DMS 273 treated with DMSO at 0.1 percent for 48 hours (cell line): ENCODE results near the gene CDCA7.
A peak's percentile ranks its signal among the peaks of the same experiment; 100 is the strongest.
"Not testable (repeated sequence)": the region's sequence is repeated elsewhere in the genome, so short reads cannot be mapped to it uniquely, and the experiment has no call there.

Experiments used
- DNase-seq: peaks from one replicate; lab custom pipeline; 2025; lab: John Stamatoyannopoulos, UW

CDCA7 gene

DNA sequence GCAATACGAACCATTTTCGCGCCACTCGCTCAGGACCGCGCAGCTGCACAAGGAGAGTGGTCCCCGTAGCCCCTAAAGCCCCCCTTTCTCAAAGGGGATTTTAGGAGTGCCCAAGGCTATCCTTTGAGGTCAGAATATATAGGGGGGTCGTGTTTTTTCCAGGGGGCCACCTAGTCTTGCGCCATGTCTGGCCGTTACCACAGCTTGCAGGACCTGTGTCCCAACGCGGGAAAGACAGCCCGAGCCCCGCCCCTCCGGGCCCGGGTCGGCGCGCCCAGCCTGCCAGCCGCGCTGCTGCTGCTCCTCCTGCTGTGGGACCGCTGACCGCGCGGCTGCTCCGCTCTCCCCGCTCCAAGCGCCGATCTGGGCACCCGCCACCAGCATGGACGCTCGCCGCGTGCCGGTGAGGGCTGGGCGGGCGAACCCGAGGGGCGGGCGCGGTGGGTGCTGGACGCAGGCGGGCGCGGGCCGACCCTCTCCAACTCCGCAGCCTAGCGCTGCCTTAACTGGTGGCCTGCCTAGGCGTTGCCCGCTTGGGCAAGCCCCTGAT, at the start of gene CDCA7:
TSS of gene CDCA7 (plus strand) at position 291 of the 550 bp plus-strand sequence. CDS start at position 383, 92 bp downstream.
- peak; percentile 48 for DNase-seq

DNA sequence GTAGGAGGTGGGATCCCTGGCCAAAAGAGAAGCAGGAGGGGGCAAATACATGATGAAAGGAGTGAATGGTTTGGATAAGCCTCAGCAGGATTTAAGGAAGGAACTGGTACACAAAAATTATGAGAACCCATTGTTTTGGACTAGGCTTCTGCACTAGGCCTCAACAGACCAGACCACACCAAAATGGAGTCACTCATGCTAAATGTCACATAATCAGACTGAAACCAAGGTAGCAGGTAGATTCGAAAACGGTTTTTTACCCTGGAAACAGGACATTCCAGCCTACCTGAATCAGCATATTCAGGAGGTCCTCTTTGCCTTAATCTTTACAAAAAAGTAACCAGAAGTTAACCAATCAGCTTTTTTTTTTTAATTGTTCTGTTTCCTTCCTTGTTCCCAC, 49.4 kb upstream of the CDCA7 start:
- no peak for DNase-seq

DNA sequence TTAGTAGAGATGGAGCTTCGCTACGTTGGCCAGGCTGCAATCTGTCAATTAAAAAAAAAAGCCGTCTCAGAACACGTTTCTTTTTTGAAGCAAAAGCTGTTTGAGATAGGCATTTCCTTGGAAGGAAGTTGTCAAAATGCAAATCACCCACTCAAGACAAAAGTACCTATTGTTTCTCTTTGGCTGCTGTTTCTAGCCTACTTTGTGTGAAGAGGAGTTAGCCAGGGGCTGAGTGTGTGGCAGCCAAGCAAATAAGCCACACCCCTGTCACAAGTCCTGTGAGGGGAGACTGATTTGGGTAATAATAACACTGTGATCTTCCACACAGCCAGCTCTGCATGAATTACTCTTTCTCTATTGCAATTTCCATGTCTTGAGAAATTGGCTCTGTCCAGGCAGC, 47.4 kb upstream of the CDCA7 start:
- no peak for DNase-seq

DNA sequence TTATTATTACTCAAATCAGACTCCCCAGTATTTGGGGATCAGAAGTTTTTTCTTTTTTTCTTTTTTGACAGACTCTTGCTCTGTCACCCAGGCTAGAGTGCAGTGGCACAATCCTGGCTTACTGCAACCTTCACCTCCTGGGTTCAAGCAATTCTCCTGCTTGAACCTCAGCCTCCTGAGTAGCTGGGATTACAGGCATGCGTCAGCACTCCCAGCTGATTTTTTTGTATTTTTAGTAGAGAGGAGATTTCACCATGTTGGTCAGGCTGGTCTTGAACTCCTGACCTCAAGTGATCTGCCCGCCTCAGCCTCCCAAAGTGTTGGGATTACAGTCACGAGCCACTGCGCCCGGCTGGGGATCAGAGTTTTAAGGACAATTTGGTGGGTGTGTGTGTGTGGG, 45.3 kb upstream of the CDCA7 start:
- not testable (repeated sequence) for DNase-seq

DNA sequence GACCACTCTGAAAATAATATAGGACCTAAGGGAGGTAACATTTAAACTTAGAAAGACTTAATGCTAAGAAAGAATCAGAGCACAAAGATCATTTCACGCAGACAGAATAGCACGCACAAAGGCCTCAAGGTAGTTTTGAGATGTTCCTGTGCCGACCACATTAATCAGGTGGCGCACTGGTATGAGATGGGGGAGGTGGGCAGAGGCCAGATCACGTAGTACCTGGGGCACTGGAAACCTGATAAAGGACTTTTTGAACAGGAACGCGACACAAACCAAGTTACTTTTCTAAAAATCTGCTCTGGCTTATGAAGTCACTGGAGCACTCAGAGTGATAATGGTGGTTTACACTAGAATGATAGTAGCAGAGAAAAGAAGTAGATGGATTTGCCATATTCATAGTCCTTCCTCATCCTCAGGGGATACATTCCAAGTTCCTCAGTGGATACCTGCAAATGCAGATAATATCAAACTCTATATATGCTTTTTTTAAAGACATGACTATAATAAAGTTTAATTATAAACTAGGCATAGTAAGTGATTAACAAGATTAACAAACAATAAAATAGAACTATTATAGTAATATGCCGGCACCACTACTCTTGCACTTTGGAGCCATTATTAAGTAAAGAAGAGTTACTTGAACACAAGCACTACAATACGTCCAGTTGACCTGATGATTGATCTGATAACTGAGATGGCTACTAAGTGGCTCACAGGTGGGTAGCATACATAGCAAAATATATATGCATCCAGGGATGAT, 42.6 kb upstream of the CDCA7 start:
- no peak for DNase-seq

DNA sequence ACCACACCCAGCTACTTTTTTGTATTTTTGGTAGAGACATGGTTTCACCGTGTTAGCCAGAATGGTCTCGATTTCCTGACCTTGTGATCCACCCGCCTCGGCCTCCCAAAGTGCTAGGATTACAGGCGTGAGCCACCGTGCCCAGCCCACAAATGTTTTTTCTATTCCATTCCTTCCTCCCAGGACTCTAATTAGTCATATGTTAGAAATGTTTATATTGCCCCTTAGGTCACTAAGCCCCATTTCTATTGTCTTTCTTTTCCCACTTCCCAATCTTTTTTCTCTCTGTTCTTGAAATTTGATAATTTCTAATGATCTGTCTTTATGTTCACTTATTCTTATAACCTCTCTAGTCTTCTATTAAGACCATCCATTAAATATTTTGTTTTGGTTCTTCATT, 31.3 kb upstream of the CDCA7 start:
- DNase-seq: no peak

DNA sequence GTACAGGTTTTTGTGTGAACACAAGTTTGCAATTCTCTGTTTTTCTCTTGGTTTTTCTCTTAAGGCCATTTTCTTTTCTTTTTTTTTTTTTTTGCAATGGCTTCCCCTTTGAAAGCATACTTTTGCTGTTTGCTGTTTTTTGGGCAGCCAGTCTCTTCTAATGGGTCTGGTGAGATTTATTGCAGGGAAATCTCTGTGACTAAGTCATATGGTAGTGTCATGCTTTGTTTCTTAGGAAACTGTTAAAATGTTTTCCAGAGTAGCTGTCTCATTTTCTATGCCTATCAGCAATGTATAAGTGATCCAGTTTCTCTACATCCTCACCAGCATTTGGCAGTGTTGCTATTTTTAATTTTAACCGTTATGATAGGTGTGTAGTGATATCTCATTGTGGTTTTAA, 27.9 kb upstream of the CDCA7 start:
- no peak for DNase-seq

DNA sequence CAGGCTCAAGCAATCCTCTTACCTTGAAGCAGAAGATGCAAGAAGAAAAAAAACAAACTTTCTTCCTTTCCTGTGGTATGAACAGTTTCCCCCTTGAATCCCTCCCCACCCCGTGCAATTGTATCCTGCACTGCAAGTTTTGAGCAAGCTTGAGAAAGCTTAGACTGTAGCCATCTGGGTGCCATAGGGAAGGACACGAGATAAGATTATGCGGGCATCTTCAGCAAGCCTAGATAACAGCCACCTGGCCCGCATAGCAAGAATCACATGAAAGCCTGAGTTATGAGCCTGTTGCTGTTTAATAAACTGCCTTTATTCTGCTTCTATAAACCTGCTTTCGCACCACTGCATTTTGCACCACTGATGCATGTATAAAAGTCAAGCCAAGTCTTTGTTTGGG, 27.3 kb upstream of the CDCA7 start:
- DNase-seq: no peak

DNA sequence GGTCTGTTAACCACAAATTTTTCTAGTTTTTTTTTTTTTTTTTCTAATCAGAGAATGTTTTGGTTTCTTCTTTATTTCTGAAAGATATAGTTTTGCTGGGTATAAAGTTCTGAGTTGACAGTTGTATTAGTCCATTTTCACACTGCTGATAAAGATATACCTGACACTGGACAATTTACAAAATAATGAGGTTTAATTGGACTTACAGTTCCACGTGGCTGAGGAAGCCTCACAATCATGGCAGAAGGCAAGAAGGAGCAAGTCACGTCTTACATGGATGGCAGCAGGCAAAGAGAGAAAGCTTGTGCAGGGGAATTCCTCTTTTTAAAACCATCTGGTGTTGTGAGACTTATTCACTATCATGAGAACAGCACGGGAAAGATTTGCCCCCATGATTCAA, 21.7 kb upstream of the CDCA7 start:
- not testable (repeated sequence) for DNase-seq

DNA sequence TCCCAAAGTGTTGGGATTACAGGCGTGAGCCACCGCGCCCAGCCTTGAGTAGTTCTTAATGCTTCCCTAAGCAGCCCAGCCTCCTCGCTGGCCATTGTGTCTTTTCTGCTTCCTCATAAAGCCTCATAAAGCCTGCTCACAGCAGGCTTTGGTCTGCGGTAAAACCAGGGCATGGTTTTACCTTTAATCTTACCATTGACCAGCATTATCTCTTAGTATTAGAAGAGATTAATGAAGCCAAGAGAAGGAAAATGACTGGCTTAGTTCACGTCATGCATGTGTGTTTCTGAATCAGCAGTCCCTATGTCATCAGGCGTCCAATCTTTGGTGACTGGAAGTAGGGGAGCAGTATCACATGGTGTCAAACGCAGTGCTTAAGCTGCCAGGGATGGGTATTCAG, 14.9 kb upstream of the CDCA7 start:
- no peak for DNase-seq

DNA sequence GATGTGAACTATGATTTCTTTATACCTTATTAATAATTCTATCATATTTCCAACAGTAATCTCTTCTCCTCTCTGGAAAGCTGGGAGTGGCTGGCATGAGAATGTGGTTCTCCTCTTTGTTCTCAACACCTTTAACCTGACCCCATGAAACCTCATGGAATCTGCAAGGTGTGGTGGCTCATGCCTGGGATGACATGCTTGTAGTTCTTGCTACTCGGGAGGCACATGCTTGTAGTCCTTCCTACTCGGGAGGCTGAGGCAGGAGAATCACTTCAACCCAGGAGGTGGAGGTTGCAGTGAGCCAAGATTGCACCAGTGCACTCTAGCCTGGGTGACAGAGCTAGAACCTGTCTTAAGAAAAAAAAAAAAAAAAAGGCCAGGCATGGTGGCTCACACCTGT, 10.8 kb upstream of the CDCA7 start:
- DNase-seq: no peak

DNA sequence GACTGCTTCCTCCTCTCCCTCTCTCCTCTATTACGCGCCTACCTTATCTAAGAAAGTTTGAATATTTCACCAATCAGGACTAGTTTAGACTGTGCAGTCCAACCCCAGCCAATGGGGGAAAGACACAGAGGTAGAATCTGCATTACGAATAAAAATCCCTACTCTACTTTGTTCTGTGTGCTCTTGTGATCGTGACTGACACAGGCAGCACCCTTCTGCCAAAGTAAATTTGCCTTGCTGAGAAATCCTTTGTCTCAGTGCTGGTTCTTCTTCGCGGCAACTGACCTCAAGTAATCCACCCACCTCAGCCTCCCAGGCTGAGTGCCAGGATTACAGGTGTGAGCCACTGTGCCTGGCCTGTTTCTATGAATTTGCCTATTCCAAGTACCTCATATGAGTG, 8.6 kb upstream of the CDCA7 start:
- no peak for DNase-seq

DNA sequence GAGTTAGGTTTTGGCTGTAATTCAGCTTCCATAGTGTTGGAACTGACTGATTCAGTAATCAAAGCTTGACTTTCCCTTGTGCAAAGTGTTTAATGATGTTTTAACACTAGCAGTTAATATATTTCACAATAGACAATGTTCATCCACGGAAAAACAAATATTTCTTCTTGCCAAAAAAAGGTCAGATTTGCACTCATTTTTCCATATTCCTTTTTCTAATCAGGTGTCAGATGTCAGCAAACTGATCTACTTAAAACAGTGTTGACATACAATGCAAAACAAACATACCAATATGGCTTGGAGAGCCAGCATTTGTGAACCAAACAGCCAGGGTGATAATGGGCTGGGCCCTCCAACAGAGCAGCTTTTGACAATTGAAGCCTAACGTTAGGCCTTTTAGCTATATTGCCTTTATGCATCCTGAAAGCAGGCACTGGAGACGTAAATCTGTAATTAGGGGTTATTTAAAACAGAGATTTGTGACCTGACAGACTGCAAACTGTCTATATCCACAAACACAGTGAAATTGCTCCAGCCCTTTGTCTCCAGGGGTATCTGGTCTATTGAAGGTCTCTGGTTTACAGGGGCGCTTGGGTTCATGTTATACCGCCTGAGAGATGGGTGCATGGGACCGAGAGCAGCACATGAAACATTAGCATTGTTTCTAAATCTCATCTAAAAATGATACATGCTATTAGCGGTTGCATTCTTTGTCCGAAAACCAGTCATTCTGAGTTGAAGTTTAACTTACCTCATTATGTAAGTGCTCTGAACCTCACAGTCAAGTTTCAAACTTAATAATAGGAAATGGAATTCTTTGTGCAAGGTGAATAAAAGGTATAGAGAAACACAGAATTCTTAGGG, 7.1 kb upstream of the CDCA7 start:
- no peak for DNase-seq

DNA sequence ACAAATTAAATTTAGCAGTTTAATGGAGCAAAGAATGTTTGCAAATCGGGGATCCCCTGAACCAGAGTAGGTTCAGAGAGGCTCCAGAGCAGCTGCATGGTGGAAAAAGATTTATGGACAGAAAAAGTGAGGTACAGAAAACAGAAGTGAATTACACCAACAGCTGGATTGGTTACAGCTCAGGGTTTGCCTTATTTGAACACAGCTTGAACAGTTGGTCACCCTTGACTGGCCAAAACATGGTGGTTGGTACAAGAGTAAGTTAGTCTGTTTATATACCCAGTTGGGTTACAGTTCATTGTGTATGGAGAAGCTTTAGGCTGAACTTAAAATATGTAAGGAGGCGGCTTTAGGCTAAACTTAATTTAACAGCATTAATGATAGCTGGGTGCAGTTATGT, 5.4 kb upstream of the CDCA7 start:
- no peak for DNase-seq

DNA sequence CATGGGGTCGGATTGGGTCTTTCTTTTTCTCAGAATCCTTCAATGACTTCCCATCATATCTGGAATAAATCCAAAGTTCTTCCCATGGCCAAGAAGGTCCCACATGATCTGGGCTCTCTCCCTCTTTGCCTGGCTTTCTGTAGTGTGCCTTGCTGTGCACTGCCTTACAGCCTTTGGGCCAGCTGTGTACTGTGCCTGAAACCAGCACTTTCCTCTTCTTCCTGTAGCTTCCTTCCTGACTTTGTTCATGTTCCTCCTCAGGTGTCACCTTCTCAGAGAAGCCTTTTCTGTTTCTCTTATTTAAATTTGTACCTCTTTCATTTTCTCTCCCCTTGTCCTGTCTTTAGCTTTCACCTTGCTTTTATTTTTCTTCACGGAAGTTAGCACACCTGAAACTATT, 4.3 kb upstream of the CDCA7 start:
- no peak for DNase-seq

DNA sequence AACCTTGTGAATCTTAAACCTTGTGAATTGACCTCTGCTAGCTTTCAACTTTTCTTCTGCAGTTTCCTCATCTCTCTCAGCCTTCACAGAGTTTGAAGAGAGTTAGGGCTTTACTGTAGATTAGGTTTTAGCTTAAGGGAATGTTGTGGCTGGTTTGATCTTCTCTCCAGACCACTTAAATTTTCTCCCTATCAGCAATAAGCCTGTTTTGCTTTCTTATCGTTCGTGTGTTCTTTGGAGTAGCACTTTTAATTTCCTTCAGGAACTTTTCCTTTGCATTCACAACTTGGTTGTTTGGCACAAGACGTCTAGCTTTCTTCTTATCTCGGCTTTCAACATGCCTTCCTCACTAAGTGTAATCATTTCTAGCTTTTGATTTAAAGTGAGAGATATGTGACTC, 2.8 kb upstream of the CDCA7 start:
- no peak for DNase-seq

DNA sequence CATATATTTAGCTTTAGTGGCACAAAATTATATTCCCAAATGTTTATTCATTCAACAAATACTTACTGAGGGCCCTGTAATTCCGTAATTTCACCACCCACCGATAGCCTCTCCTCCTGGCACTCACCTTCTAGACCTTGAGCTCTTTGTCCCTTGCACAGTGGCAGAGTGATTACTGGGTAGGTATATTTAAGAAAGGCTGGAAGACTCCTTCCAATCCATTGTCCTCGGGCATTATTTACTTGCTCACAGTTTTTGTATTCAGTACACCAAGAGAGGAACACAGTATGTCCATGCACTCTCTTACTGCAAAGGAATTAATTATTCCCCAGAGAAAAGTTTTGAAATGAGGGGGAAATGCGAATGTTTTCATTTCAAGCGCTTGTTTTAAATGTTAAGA, 1.1 kb upstream of the CDCA7 start:
- DNase-seq: no peak

DNA sequence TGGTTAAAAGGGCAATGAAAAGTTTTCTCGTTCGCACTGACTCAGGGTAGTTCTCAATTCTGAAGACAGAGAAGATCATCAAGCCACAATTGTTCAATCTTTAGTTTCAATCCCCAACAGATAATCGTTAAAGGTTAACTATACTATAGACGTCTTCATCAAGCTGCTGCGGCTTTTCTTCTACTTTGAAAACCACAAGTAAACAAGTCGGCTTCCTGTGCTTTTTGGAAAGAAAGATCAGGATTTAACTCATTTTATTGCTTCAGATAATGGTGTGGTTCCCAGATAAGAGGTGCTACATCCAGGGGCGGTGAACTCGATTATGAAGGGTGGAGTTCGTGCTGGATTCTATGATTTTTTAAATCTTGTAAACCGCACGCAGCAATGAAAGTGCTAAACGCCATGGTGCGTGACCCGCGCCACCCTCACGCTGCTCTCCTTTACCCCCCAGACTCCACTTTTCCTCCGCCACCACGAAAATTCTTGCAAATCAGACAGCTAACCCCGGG, 545 bp upstream of the CDCA7 start:
- no peak for DNase-seq

DNA sequence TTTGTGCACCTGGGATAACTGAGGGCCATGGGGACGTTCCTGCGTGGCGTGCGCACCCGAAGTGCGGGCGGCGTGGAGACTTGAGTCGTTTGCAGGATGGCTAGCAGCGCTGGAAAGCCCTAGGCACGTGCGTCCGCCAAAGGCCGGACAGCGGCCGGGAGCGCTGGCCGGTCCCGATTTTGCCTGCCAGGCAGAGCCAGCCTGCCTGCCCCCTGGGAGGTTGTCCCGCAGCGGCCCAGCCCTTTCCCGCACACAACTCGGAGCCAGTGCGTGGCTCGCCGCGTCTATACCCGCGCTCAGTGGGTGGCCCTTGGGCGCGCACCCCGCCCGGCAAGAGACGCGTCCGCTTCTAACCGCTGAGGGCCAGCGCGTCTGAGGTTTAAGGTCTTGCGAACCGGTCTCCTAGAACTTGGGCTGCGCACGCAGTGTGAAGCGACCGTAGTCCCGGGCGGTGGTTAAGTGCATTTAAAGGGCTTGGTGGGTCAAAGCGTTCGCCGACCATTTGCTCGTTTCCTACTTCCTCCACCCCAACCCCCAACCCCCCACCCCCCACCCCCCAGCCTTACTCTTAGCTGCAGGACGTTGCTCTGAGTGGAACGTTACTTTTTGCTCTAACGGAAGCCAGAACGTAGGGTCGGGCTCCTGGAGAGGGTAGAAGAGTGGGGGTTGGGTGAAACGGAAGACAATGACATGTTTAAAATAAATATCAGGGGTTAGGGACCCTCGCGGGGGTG, 627 bp downstream of the CDCA7 start:
- peak; percentile 32 for DNase-seq

DNA sequence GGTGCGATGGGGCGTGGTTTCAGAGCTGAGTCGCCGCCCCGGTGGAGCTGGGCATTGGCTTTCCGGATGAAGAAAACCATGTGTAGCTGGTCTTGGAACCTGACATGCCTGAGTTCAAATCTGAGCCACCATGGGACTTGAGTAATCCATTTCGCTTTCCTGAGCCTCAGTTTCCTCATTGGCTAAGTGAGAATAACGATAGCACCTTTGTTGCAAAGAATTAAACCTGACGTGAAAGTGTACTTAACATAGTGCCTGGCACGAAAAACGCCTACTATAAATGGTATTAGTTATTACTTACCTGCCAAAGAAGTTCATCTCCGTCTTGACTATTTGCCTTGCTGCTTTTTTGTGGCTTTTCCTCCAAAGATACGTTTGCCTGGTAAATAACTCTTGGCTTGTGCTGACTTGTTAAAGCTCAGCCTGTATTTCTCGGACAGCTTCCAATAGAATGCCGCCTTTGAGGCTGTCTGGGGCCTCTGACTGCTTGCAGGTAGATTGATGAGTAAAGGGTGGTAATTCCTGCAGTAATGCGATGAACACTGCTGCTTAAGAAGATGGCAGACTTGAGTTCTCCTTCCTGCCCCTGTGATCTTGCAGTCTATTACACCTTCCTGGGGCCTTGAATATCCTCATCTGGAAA, 1.3 kb downstream of the CDCA7 start:
- DNase-seq: no peak

DNA sequence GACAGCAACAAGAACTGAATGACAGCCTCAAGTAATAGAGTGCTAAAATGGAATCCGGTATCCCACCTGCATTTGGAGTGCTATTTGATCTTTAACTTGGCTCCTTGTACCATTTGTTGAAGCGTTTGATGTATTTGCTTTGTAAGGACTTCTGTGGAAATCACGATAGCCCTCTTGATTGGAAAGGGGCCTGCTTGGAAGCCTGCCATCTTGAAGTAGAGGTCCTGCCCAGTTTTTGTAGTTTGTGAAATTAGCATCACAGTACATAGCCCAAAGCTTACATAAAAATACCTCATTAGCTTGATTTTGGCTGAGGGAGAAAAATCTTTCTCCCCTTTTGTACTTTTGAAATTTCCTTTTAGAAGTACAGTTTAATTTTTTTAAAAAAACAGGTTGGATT, 2.7 kb downstream of the CDCA7 start:
- DNase-seq: no peak

DNA sequence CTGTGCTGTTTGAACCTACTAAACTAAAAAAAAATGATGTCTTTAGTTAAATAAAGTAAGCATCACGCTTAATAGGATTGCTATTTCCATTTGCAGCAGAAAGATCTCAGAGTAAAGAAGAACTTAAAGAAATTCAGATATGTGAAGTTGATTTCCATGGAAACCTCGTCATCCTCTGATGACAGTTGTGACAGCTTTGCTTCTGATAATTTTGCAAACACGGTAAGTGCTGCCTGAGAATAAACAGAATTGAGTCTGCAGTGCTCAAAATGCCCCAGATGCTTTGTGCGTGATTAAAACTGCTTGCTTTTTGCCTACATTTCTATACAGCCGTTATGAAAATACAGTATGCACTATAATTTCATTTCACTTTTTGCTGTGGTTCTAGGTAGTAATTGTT, 3.9 kb downstream of the CDCA7 start:
- DNase-seq: no peak
